GM04504 (cell line): ENCODE measurements around the gene ADAM22.

Source experiments
- DNase-seq: peaks from one replicate; pipeline ENCODE4 v3.0.0-alpha.2; 2012; ENCODE audit warnings: low read depth

The ADAM22 gene

DNA sequence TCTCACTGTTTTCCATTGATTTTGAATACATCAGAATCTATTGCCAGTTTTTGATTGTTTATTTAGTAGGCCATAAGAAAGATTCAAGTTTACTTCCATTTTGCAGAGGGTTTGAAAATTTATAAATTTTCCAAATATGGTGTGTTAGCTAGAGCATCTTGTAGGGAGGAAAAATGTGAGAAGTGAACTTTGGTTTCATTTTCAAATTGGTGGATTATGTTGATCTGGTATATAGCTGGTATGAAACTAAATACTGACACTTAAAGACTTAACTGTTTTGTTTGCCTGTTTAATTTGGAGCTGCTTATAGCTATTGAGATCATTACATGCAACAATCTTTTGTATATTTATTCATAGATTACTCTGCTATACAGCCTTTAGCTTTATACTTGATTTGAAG is 108.1 kb downstream of the ADAM22 start:
- no peak for DNase-seq

DNA sequence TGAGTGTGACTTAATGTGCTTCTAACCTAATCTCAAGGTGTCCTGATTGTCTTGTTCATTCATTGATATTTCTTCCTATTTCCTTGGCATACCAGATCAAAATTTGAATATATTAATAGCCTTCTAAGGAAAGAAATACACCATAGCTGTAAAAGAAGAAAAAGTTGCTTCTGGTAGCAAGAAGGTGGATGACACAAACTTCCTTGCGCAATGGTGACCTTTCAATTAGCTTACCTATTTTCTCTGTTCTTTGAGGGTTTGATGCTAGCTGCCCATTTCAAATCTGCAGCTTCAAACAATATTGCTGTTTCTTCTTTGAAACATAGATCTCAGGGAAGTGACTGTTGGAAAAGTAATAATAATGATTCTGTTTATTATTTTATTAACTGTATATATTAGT is 108.8 kb downstream of the ADAM22 start:
- DNase-seq, result no peak

DNA sequence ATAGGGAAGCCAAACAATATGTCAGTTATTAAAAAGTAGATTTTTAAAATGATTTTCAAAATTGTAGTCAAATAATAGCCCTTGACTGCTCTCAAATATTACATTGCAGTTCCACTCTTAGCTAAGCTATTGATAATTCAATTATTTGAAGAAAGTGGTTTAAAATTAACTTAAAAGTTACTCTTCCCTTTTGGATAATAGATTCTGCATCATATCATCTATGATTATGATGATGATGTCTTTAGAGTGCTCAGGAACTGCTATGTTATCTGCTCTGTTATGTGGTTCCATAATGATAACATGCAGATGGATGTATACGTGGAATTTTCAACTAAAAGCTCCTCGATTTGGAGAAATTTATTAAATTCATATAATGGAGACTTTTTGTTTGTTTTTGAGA is 110.0 kb downstream of the ADAM22 start:
- no peak for DNase-seq

DNA sequence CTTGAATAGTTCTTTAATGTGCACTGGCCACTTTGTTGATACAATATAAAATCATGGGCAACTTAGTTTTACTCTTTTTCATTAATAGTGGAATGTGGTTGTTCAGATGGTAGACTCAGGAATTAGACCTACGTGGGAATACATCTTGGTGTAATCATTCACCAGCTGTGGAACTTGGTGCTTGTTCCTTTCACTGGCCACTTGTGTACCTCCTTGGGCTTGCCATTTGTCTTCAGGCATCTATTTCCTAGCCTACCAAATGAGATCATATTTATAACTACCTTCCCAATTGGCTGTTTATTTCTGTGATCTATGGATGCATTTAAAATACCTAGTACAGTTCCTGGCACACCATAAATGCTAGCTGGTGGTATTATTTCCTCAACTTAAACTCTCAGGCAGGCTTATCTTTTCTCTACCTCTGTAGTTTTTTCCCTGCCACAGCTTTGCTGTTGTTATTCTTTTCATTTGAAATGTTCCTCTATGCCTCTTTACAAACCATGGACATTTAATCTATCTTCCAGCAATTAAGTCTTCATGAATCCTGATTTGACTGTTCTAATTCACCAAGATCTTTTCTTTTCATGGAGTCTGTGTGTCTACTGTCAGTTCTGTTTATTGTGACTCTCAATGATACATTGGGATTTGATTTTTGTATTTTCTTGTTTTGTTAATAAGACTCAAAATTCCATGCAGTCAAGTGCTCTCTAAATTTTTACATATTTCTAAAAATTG is 113.0 kb downstream of the ADAM22 start:
- no peak for DNase-seq

DNA sequence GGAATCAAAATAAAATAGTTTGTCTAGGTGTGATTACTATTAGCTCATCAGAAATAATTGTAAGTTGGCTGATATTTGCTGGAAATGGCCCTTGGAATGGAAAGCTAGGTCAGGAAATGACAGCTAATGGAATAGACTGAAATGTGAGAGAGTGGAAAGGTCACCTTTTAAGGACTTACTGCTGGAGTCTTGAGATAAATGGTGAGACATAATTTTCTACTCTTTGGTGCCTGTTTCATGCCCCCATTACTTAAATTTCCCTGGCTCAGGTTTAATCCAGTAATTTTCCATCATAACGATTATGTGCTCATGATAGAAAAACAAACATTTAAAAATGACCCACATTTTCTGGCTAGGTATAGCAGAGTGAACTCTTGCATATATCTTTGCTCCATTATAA is 123.6 kb downstream of the ADAM22 start:
- no peak for DNase-seq

DNA sequence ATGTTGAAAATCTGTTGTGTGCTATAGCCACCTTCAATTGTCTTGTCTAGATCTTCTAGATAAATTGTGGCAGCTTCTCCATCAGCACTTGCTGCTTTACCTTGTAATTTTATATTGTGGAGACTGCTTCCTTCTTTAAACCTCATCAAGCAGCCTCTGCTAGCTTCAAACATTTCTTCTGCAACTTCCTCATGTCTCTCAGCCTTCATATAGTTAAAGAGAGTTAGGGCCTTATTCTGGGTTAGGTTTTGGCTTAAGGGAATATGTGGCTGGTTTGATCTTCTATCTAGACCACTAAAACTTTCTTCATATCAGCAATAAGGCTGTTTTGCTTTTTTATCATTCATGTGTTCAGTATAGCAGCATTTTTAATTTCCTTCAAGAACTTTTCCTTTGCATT is 128.2 kb downstream of the ADAM22 start:
- DNase-seq, result no peak

DNA sequence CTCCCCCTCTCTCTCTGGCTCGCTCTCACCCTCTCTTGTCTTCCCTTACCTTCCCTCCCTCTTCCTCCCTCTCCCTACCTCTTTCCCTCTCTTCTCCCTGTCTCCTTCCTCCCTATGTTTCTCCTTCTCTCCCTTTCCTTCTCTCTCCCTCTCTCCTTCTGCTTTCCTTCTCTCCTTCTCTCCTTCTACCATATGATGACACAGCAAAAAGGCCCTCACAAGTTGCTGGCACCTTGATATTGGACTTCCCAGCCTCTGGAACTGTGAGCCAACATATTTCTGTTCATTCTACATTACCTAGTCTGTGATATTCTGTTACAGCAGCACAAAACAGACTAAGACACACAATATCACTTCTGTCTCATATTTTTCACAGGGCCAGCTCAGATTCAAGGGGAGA is 135.0 kb downstream of the ADAM22 start:
- DNase-seq, result no peak

DNA sequence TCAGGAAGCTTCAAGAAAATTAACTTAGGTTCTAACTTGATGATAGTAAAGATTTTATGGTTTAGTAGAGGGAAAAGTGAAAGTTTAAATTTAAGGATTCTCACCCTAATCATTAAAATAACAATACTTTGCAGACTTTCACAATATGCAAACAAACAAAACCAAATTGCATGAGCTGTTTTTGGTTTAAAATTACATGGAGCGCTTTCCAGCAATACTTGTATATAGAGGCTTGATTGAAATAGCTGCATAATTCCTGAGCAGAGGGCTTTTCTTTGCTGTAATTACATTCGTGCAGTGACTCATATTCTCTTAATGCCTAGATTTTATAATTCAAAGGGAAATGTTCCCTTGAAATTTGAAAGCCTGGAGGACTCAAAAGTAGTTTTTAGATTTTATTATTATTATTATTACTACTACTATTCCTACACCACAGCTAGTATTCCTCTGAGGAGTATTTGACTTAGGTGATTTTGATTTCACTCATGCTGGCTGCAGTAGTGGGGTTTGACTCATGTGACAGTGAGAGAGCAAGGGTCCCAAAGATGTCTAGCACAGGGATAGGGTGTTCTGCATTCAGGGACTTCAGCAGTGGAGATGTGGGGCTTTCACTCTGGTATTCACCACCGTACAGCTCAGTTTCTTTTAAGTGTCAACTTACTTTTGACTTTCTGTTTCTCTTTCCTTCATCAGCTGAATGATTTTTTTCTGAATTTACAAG is 138.1 kb downstream of the ADAM22 start:
- DNase-seq, result no peak

DNA sequence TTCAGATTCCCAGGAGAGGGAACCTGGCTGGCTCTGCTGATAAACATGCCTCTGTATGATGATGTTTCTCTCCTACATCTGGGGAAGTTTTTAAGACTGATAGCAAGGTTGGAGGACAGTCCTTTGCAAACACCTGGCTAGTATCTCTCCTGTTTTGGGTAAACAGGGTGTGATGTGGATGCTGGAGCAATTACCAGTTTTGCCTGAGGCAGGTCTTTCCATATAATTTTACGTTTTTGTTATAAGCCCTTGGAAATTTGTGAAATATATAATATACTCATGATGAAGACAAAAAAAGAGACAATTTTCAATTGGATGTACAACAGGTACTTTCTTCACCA is 138.6 kb downstream of the ADAM22 start:
- no peak for DNase-seq

DNA sequence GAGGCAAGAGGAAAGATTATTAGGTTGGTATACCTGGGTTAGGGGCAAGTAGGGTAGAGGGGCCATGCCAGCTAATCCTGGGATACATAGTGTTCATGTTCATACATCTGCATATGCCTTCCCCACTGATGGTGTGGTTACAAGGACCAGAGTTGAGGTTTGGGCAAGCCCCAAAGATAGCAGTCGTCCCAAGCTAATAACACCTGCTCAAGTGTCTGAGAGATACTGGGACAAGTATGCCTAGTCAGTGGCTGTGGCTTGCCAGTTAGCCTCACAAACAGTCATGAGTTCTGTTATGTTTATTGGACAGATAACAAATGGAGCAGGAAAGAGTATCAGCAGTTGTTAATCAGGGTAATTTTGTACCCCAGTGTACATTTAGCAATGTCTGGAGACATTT is 139.6 kb downstream of the ADAM22 start:
- no peak for DNase-seq

DNA sequence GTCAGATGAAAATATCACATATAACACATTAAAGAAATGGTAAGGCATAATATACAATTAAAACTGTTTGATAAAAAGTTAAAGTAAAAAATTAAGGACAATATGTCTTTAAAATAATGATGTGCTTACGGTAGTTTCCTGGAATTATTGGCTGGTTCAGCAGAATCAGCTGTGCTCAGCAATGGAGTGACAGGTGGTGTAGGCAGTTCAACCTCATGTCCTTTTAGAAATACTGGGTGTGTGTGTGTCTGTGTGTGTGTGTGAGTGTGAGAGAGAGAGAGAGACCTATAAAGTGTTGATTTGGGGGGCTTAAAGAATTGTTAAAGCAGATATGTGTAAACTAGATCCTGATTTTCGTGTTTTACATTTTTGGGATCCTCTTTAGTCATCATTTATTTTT is 141.2 kb downstream of the ADAM22 start:
- DNase-seq, result no peak

DNA sequence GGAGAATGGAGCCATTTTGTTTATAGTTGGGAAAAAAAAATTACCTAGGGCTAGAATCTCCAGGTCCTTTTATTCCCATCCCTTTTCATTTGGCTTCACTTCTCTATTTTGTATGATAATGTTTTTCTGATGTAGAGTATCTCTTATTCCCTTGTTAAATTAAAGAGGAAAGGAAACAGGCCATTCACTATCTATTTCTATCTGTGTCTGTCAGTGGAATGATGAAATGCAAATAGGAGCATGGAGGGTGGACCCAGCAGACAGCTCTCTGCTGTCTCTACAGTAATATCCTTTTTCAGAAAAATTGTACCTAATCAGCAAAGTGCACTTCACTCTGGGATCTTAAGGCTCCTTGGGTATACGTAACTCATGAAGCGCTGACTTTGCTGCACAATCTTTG is 149.8 kb downstream of the ADAM22 start:
- no peak for DNase-seq

DNA sequence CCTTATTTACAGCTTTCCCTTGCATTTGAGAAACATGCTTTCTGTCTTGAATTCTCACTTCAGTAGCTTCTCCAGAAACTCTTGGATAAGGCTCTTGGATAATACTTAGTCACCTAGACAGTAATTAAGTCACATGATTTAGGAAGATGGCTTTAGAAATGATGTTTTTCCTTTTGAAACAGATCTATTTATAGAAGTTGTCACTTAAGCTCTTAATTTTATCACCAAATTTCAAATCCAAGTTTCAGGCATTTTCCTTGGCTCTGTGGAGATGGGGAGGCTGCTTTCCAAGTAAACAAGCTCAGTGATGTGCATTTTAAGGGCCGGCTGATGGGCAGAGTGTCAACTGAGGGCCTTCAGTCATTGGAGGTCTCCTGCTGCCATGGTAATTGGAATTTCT is 155.5 kb downstream of the ADAM22 start:
- no peak for DNase-seq

DNA sequence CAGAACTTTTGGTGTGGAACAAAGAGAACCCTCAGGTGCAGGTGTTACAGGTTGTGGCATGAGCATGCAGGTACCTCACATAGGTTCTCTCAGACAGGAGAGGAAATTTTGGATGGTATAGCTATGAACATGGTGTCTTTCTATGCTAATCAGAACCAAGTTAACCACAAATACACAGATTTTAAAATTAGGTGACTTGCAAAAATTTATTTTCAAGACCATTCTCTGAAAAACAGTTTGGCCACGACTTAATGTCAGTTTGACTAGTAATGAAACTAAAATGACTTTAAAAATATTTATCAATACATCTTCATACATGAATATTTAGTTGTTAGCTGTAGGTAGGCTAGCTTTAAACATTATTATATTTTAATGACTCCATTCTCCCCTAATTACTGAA is 156.2 kb downstream of the ADAM22 start:
- DNase-seq, result no peak

DNA sequence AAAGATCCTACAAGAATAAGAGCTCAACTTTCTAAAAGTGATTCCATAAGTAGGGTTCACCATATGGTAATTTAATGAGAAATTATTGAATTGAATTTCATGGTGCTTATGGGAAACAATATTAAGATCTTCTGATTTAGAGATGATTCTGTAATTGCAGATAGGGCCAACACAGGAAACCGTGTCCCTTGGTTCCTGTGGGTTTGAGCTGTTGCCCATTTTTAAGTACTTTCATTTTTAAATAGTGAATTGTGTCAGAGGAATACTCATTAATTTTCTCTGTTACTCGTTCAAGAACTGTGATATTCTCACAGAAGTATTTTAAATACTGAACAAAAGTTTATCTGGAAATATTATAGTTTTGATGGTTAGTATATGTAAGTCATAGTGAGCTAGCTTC is 156.6 kb downstream of the ADAM22 start:
- no peak for DNase-seq

DNA sequence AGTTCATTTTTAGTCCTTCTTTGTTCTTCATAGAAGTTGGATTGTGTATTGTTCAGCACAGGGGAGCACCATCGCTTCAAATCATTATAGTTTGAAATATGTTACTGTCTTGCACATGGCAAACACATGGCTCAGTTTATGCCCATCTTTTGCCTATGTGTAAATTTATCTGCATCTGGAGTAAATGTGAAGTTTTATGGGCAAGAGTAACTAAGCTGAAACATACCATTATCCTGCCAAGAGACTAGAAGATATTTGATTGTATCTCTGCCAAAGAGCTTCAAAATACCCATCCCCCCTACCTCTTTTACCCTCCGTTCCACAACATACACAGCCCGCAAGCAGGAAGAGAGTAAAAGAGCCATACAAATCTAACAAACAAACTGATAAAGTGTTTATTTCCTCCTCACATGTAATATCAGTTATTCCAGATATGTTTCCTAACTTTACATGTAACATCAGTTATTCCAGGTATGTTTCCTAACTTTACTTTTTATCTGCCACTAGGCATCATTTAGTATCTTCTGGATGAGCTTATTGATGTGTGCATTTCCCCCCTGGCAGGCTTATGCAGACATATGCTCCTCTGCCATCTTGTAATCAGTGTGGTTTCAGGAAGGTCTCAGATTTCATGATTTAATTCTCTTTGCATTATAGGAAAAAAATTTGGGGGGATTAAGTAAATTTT is 158.1 kb downstream of the ADAM22 start:
- DNase-seq, result no peak

DNA sequence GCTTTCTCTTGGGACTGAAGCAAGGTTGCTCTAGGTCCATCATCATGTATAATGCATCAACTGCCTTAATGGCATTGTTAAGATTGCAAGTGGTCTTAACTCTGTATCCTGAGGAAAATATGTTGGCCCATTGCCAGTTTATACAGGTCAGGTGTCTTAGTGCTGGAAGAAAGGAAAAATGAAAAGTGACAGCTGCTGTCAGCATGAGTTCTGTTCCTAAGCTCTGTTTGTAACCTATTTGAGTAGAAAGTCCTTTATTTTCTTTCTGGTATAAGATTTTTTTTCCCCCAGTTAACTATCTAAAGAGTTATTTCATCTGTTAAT is 158.6 kb downstream of the ADAM22 start:
- DNase-seq, result no peak

DNA sequence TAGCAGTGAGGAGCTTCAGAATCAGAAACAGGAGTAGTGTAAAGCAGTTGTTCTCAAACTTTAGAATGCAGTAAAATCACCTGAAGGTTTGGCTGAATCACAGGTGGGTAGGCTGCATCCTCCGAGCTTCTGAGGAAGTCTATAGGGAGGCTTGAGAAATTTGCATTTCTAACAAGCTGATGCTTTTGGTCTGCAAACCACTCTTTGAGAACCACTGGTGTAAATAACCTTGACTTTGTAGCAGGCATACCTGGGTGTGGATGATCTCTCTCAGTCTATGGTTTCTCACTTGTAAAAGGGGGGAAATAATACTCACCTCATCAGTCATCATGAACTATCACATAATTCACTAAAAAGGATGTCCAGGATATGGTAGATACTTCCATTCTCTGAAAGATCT is 167.7 kb downstream of the ADAM22 start:
- no peak for DNase-seq

DNA sequence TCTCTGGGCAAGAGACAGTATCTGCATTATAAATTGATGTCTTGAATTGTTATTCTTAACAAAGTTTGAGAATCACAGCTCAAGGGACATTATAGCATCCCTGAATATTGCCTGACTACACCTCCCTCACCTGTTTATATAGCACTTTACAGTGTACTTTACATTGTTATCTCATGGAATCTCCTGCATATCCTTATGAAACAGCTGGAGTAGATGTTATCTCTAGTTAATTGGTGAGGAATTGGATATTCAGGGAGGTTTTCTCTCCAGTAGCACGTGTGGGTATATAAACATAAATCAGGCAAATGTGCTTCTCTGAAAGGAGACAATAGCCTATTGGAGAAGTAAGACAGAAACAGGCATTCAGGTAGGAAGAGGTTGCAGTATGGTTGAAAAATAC is 168.6 kb downstream of the ADAM22 start:
- DNase-seq, result no peak

DNA sequence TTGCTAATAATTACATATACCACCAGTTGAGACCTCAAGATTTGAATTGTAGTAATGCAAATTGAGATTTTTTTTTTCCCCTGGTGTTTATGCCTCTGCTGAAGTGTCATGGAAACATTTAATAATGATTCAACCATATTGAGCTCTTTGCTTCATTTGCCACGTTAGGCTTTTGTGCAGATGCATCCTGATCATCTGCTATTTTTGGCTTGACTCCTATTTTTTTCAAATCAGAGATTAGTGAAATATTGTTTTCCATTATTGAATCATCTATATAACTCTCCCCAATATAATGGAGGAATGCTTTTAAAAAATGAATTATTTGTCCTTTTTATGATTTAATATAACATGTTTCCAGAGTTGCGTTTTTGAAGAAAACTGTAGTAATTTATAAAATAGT is 170.7 kb downstream of the ADAM22 start:
- no peak for DNase-seq

DNA sequence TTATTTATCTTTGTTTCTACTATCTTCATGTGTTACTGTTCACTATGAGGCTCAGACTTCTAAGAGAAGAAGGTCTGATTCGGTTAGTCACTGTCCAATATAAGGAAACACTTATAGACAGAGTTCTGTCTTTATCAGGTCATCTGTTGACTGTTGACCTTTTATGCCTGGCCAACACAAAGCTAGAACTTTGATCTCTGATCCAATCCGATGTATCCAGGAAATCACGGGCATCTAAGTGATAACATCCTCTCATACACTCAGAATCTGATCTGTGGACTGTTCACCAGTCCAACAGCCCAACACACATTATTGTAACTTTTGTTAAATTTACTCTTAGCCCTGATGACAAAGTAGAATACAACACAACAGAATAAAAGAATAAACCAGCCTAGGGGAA is 171.2 kb downstream of the ADAM22 start:
- no peak for DNase-seq

DNA sequence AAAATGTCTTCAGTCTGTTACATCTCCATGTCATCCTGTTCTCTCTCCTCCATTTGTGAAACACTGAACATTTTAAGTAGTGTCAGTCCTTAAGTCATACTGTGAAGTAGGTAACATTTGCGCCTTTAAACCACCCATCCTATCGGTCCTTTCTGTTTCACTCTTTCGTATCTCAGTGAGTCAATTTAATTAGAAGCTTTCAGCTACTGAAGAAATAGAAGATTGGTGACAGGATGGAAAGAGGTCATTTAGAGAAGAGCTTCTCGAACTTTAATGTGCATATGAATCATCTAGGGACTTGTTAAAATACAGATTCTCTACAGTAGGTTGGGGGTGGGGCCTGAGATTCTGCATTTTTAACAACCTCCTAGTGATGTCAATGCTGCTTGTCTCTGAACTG is 172.4 kb downstream of the ADAM22 start:
- DNase-seq, result no peak

DNA sequence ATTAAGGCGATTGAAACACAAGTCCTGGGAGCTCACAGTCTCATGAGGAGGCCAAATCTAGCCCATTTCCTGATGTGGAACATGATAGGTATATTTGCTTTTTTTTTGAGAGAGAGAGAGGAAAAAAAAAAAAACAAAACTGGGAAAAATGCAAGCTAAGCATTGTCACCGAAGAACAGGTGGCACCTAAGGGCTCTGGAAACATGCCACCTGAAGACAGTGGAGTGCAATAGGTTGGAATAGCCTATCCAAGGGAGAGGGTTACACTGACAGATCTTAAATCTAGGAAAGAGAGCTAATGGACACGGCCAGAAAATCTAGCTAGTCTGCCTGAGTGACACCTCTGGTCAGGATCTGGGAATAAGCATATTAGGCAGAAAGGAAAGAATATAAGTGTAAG is 175.6 kb downstream of the ADAM22 start:
- no peak for DNase-seq
